Measurements from ENCODE around the gene PRPF38B. TPM values are rescaled to one million over a fixed set of nuclear protein-coding genes. Genes with fewer than 3 reads are reported as not detected.

The PRPF38B gene
- total and polyA plus RNA-seq, 2 of the 4 experiments (the other 2 are of a cell fraction) = 9.0 to 19.3 TPM

DNA sequence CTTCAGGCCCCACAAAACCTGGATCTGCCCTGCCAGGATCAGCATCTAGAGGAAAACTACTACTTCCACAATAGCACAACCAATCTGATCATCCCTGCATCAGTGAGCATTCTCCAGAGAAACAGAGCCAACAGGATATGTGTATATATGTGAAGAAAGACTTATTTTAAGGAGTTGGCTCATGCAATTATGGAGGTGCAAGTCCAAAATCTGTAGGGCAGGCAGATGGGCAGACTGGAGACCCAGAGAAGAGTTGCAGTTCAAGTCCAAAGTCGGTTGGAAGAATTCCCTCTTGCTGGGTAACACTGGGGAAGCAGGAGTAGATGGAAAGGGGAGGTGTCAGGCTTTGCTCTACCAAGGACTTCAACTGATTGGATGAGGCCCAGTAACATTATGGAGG lies 26.3 kb upstream of the PRPF38B start:
- ChIA-PET CTCF (no interaction called here), POLR2A (ENCODE audit: unreplicated experiment) (no interaction called here)
- Histone ChIP-seq H4K91ac (ENCODE audit: insufficient read depth, low read depth, low read length) (no peak overlapping the region), H3K9me1 (ENCODE audit: insufficient read depth, low read length) (no peaks in the 10 kb centered on the region), H4K20me1 (ENCODE audit: insufficient read depth, low read length) (no peaks in the 10 kb centered on the region), H2AK5ac (ENCODE audit: low read depth, low read length) (no peak overlapping the region), H3K4ac (ENCODE audit: low read depth, low read length) (no peak overlapping the region), H3K9me3 (ENCODE audit: control insufficient read depth, insufficient read depth, low read length) (no peaks in the 10 kb centered on the region), H3K27ac (ENCODE audit: insufficient read depth, low read length) (no peak overlapping the region), H4K5ac (ENCODE audit: low read depth, low read length) (no peak overlapping the region), H4K8ac (ENCODE audit: low read depth in 2 of 2, low read length in 2 of 2) (no peak overlapping the region), H2BK20ac (ENCODE audit: low read depth, low read length) (no peak overlapping the region), H3K27me3 (ENCODE audit: control insufficient read depth, insufficient read depth, low read length) (no peaks in the 10 kb centered on the region), H3K23ac (ENCODE audit: low read depth, low read length) (no peak overlapping the region), H3K4me2 (ENCODE audit: low read depth, low read length) (no peak overlapping the region), H2BK5ac (ENCODE audit: low read depth, low read length, poor library complexity, severe bottlenecking) (no peak overlapping the region), H3K56ac (ENCODE audit: extremely low read depth, insufficient read depth, low read length) (no peak overlapping the region), H3K4me1 (ENCODE audit: control insufficient read depth, insufficient read depth, low read length) (peaks cover 2% of the 10 kb centered on the region; the same call in 1 of the 2 replicates), H2AK9ac (replicated peaks; ENCODE audit: low read depth, low read length, poor library complexity) (no peak overlapping the region), H2BK15ac (ENCODE audit: low read depth, low read length) (no peak overlapping the region), H3K9ac (ENCODE audit: low read depth, low read length) (no peak overlapping the region), H2AFZ (replicated peaks; ENCODE audit: low read length, poor library complexity) (no peak overlapping the region), H3K36me3 (ENCODE audit: control insufficient read depth, insufficient read depth, low read length) (no peaks in the 10 kb centered on the region), H3K79me1 (ENCODE audit: low read depth in 1 of 2, low read length in 2 of 2) (no peaks in the 10 kb centered on the region), H3K14ac (replicated peaks; ENCODE audit: low read depth, low read length) (no peak overlapping the region), H3K18ac (ENCODE audit: low read depth, low read length) (no peak overlapping the region), H2BK120ac (ENCODE audit: low read depth, low read length) (no peak overlapping the region), H3K4me3 (ENCODE audit: insufficient read depth, low read depth, low read length) (no peak overlapping the region)
- intact Hi-C loops (cut with micrococcal nuclease) (no loop called here), in situ Hi-C loops (cut with MboI; ENCODE audit: low sequenced_read_pairs) (no loop called here), dilution Hi-C loops (cut with HindIII; ENCODE audit: low sequenced_read_pairs, unreplicated experiment) (no loop called here)
- TF ChIP-seq MAZ (IDR thresholded peaks at IDR 0.05; ENCODE audit: borderline replicate concordance, low read depth, low read length) (no peak), FOS (IDR thresholded peaks at IDR 0.05; ENCODE audit: low read depth, low read length) (no peak), RCOR1 (IDR thresholded peaks at IDR 0.05; ENCODE audit: insufficient replicate concordance, low read length) (no peak), RFX5 (IDR thresholded peaks at IDR 0.05; ENCODE audit: low read depth, low read length) (no peak), BHLHE40 (IDR thresholded peaks at IDR 0.05; ENCODE audit: low read depth, low read length) (no peak), RAD21 (IDR thresholded peaks at IDR 0.05; ENCODE audit: low read length) (no peak), CHD1 (IDR thresholded peaks at IDR 0.05; ENCODE audit: low read depth, low read length) (no peak), MAFK (IDR thresholded peaks at IDR 0.05; ENCODE audit: low read depth, low read length) (no peak), POLR2A (IDR thresholded peaks at IDR 0.05; ENCODE audit: low read depth, low read length) (no peak), MXI1 (IDR thresholded peaks at IDR 0.05; ENCODE audit: borderline replicate concordance, low read depth, low read length) (no peak), CEBPB (IDR thresholded peaks at IDR 0.05; ENCODE audit: low read depth, low read length) (no peak), SMC3 (IDR thresholded peaks at IDR 0.05; ENCODE audit: low read depth, low read length) (no peak), NFE2L2 (IDR thresholded peaks at IDR 0.05; ENCODE audit: low read depth, low read length) (no peak)
- TF ChIP-seq, protein P1, sequence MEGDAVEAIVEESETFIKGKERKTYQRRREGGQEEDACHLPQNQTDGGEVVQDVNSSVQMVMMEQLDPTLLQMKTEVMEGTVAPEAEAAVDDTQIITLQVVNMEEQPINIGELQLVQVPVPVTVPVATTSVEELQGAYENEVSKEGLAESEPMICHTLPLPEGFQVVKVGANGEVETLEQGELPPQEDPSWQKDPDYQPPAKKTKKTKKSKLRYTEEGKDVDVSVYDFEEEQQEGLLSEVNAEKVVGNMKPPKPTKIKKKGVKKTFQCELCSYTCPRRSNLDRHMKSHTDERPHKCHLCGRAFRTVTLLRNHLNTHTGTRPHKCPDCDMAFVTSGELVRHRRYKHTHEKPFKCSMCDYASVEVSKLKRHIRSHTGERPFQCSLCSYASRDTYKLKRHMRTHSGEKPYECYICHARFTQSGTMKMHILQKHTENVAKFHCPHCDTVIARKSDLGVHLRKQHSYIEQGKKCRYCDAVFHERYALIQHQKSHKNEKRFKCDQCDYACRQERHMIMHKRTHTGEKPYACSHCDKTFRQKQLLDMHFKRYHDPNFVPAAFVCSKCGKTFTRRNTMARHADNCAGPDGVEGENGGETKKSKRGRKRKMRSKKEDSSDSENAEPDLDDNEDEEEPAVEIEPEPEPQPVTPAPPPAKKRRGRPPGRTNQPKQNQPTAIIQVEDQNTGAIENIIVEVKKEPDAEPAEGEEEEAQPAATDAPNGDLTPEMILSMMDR (conservative IDR thresholded peaks at IDR 0.05; ENCODE audit: low read depth, low read length) = no peak
- TF ChIP-seq, protein P2, sequence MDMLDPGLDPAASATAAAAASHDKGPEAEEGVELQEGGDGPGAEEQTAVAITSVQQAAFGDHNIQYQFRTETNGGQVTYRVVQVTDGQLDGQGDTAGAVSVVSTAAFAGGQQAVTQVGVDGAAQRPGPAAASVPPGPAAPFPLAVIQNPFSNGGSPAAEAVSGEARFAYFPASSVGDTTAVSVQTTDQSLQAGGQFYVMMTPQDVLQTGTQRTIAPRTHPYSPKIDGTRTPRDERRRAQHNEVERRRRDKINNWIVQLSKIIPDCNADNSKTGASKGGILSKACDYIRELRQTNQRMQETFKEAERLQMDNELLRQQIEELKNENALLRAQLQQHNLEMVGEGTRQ (IDR thresholded peaks at IDR 0.05; ENCODE audit: low read depth, low read length) = no peak
- TF ChIP-seq, protein P3, sequence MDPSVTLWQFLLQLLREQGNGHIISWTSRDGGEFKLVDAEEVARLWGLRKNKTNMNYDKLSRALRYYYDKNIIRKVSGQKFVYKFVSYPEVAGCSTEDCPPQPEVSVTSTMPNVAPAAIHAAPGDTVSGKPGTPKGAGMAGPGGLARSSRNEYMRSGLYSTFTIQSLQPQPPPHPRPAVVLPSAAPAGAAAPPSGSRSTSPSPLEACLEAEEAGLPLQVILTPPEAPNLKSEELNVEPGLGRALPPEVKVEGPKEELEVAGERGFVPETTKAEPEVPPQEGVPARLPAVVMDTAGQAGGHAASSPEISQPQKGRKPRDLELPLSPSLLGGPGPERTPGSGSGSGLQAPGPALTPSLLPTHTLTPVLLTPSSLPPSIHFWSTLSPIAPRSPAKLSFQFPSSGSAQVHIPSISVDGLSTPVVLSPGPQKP (IDR thresholded peaks at IDR 0.05; ENCODE audit: borderline replicate concordance, low read depth, low read length) = no peak
- no CpG with 5 or more reads among the region's 1 CpG for WGBS, 2 experiments (ENCODE audit: extremely low coverage in 2 of 2, insufficient read length in 1 of 2)
- no TSS peak for BruUV-seq (replicated peaks)
- ATAC-seq (ENCODE audit: low read depth) (no peak), DNase-seq (no peak)

Measured in IMR-90 (cell line).